Measurements from ENCODE around the gene TNRC6B. TPM values are rescaled to one million over a fixed set of nuclear protein-coding genes. Genes with fewer than 3 reads are reported as not detected.

The TNRC6B gene
- polyA plus RNA-seq, 1 donor (not counting 4 experiments of a cell fraction or from before 2014, with no cell fraction given) = 5.6 TPM

GRCh38 chr22:40312050-40312449, 134.3 kb downstream of the TNRC6B start:
- Histone ChIP-seq H3K36me3 (ENCODE audit: control insufficient read depth in 2 of 2, extremely low read depth in 1 of 2, insufficient read depth in 2 of 2, low read length in 2 of 2) (peaks cover 16 to 23% of the 10 kb centered on the region in 2 experiments), H3K4me1 (ENCODE audit: control insufficient read depth, extremely low read depth, insufficient read depth, low read length) (no peaks in the 10 kb centered on the region), H2AFZ (ENCODE audit: control insufficient read depth, low read length) (no peak overlapping the region), H3K4me2 (ENCODE audit: control insufficient read depth, extremely low read depth, insufficient read depth, low read depth, low read length) (no peak overlapping the region), H3K4me3 (ENCODE audit: control insufficient read depth in 2 of 3, extremely low read depth in 1 of 3, insufficient read depth in 2 of 3, low read depth in 1 of 3, low read length in 3 of 3) (no peak overlapping the region), H4K20me1 (ENCODE audit: control insufficient read depth, extremely low read depth, insufficient read depth, low read length) (no peaks in the 10 kb centered on the region), H3K9ac (ENCODE audit: control insufficient read depth, extremely low read depth, insufficient read depth, low read length) (no peak overlapping the region), H3K27ac (ENCODE audit: control insufficient read depth, insufficient read depth, low read length) (no peak overlapping the region), H3K79me2 (ENCODE audit: control insufficient read depth, insufficient read depth, low read length) (no peaks in the 10 kb centered on the region), H3K9me3 (ENCODE audit: control insufficient read depth, low read depth, low read length) (no peaks in the 10 kb centered on the region), H3K27me3 (ENCODE audit: control insufficient read depth, extremely low read depth, insufficient read depth, low read length) (no peaks in the 10 kb centered on the region), H3K9me1 (ENCODE audit: control insufficient read depth, extremely low read depth, insufficient read depth, low read length) (no peaks in the 10 kb centered on the region)
- FAIRE-seq = no peak
- DNase-seq (ENCODE audit: low read depth, low spot score) = no peak
- dilution Hi-C loops (cut with MboI; ENCODE audit: extremely low pct_ligation_motif_present, low sequenced_read_pairs) = no loop called here
- TF ChIP-seq, protein P1, sequence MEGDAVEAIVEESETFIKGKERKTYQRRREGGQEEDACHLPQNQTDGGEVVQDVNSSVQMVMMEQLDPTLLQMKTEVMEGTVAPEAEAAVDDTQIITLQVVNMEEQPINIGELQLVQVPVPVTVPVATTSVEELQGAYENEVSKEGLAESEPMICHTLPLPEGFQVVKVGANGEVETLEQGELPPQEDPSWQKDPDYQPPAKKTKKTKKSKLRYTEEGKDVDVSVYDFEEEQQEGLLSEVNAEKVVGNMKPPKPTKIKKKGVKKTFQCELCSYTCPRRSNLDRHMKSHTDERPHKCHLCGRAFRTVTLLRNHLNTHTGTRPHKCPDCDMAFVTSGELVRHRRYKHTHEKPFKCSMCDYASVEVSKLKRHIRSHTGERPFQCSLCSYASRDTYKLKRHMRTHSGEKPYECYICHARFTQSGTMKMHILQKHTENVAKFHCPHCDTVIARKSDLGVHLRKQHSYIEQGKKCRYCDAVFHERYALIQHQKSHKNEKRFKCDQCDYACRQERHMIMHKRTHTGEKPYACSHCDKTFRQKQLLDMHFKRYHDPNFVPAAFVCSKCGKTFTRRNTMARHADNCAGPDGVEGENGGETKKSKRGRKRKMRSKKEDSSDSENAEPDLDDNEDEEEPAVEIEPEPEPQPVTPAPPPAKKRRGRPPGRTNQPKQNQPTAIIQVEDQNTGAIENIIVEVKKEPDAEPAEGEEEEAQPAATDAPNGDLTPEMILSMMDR (optimal IDR thresholded peaks at IDR 0.05 in 1 of 3, IDR thresholded peaks at IDR 0.05 in 1 of 3, conservative IDR thresholded peaks at IDR 0.05 in 1 of 3; ENCODE audit: extremely low read depth in 1 of 3, insufficient read depth in 2 of 3, low read length in 3 of 3) = no peak
- no peak for TF ChIP-seq EZH2 (IDR thresholded peaks at IDR 0.05; ENCODE audit: low read length)

GRCh38 chr22:40313007-40313406, 135.3 kb downstream of the TNRC6B start:
- H3K9me1 ChIP-seq (ENCODE audit: control insufficient read depth, extremely low read depth, insufficient read depth, low read length) = no peaks in the 10 kb centered on the region
- no peak overlapping the region for H3K27ac ChIP-seq (ENCODE audit: control insufficient read depth, insufficient read depth, low read length)
- DNase-seq (ENCODE audit: low read depth, low spot score) (no peak), FAIRE-seq (no peak)
- H2AFZ ChIP-seq (ENCODE audit: control insufficient read depth, low read length) = no peak overlapping the region
- H3K4me2 ChIP-seq (ENCODE audit: control insufficient read depth, extremely low read depth, insufficient read depth, low read depth, low read length) = no peak overlapping the region
- peaks cover 16 to 23% of the 10 kb centered on the region in 2 experiments for H3K36me3 ChIP-seq (ENCODE audit: control insufficient read depth in 2 of 2, extremely low read depth in 1 of 2, insufficient read depth in 2 of 2, low read length in 2 of 2)
- dilution Hi-C loops (cut with MboI; ENCODE audit: extremely low pct_ligation_motif_present, low sequenced_read_pairs) = no loop called here
- no peaks in the 10 kb centered on the region for H3K4me1 ChIP-seq (ENCODE audit: control insufficient read depth, extremely low read depth, insufficient read depth, low read length)
- no peaks in the 10 kb centered on the region for H3K79me2 ChIP-seq (ENCODE audit: control insufficient read depth, insufficient read depth, low read length)
- H3K9me3 ChIP-seq (ENCODE audit: control insufficient read depth, low read depth, low read length) = no peaks in the 10 kb centered on the region
- TF ChIP-seq EZH2 (IDR thresholded peaks at IDR 0.05; ENCODE audit: low read length) = no peak
- TF ChIP-seq, protein P1 (optimal IDR thresholded peaks at IDR 0.05 in 1 of 3, IDR thresholded peaks at IDR 0.05 in 1 of 3, conservative IDR thresholded peaks at IDR 0.05 in 1 of 3; ENCODE audit: extremely low read depth in 1 of 3, insufficient read depth in 2 of 3, low read length in 3 of 3) = no peak
- H3K27me3 ChIP-seq (ENCODE audit: control insufficient read depth, extremely low read depth, insufficient read depth, low read length) = no peaks in the 10 kb centered on the region
- H3K9ac ChIP-seq (ENCODE audit: control insufficient read depth, extremely low read depth, insufficient read depth, low read length) = no peak overlapping the region
- no peaks in the 10 kb centered on the region for H4K20me1 ChIP-seq (ENCODE audit: control insufficient read depth, extremely low read depth, insufficient read depth, low read length)
- H3K4me3 ChIP-seq (ENCODE audit: control insufficient read depth in 2 of 3, extremely low read depth in 1 of 3, insufficient read depth in 2 of 3, low read depth in 1 of 3, low read length in 3 of 3) = no peak overlapping the region

Measured in keratinocyte (primary cell).